Stimulated activated CD4-positive, alpha-beta T cell treated with anti-CD3 and anti-CD28 coated beads, TNF-alpha, amount 100 ng/mL, for 48 hours (primary cell): ENCODE results near the gene CHRNA1.
A peak's percentile ranks its signal among the peaks of the same experiment; 100 is the strongest.
"Not testable (repeated sequence)": the region's sequence is repeated elsewhere in the genome, so short reads cannot be mapped to it uniquely, and the experiment has no call there.

Experiments
- DNase-seq, 3 donors: peaks; one replicate each; pipeline ENCODE4 v3.0.0-alpha.2; 2020; ENCODE audit warnings: low read depth in 3 of 3

Gene CHRNA1

DNA sequence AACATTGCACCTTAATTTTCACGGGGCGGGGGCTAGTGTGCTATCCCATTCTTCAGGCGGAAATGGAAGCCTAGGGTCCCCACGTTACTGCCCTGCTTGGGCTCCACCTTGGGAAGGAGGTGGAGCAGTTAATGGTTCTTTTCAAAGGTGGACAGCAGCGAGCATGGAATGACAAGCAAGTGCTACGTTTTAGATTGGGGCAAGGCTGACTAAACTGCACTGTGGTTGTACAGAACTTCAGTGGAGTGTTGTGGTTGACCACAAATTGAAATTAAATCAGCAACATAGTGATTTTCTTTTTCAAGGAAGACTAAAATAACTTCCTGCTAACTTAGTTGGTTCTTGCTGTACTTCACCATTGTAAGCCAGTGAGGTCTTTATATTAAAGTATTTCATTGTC is 47.0 kb downstream of the CHRNA1 start:
- peak in 1 of 3 donors; percentile 20 for DNase-seq

DNA sequence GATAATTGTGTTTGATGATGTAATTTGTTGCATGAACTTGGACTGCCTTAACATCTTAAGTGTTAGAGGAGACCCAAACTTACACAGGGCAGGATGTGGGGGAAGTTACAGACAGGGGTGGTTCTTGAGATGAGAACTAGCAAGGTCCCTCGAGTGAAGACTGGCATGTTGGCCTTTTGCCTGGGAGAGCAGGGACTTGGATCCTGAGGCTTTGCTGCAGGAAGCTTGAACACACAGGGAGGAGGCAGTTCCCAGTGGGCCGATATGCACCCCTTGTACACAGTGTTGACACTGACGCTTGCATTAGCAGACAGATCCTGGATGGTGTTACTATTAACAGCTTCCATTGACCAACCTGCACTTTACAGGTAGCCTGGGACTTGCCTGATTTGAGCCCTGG is 47.5 kb downstream of the CHRNA1 start:
- no peak for DNase-seq

DNA sequence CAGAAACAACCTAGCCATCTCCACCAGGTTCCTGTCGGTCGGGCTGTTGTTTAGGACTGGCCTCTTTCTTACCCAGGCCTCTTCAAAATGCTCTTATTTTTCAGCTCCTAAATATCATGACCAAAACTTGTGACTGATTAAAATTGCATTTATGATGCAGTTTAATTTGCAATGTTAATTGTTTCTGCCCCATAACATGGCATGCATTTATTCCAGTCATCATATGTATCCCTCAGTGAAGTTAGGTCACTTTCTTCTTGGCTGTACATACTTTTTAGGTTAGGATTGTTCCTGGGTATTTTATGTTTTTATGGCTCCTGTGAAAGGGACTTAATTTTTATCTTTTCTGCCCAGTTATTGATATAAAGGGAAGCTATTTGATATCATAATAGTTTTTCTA is 50.6 kb downstream of the CHRNA1 start:
- no peak for DNase-seq

DNA sequence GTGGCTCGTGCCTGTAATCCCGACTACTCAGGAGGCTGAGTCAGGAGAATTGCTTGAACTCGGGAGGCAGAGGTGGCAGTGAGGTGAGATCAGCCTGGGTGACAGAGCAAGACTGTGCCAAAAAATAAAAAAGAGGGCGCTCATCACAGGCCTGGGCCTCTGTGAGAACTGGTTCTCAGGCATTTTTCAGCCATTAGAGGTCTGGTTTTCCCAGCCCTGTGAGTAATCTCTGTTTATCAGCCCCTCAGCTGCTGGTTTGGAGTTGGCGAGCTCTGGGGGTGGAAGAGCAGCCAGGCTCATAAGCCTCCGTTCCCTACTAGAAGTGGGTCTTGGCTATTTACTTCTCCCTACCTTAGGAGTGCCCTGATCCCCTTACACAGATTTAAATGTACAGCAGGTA is 53.1 kb downstream of the CHRNA1 start:
- DNase-seq, result no peak

DNA sequence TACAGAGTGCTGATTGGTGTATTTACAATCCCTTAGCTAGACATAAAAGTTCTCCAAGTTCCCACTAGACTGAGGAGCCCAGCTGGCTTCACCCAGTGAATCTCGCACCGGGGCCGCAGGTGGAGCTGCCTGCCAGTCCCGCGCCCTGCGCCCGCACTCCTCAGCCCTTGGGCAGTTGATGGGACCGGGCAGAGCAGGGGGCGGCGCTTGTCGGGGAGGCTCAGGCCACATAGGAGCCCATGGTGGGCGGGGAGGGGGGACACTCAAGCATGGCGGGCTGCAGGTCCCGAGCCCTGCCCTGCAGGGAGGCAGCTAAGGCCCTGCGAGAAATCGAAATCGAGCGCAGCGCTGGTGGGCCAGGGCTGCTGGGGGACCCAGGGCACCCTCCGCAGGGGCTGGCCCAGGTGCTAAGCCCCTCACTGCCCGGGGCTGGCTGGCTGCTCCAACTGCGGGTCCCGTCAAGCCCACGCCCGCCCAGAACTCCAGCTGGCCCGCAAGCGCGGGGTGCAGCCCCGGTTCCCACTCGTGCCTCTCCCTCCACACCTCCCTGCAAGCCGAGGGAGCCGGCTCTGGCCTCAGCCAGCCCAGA is 54.8 kb downstream of the CHRNA1 start:
- not testable (repeated sequence) for DNase-seq

DNA sequence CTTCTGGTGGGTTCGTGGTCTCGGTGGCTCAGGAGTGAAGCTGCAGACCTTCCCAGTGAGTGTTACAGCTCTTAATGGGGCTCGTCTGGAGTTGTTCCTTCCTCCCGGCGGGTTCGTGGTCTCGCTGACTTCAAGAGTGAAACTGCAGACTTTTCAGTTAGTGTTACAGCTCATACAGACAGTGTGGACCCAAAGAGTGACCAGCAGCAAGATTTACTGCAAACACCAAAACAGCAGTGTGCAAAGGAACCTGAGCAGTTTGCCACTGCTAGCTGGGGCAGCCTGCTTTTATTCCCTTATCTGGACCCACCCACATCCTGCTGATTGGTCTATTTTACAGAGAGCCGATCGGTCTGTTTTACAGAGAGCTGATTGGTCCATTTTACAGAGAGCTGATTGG is 55.6 kb downstream of the CHRNA1 start:
- DNase-seq, result no peak

DNA sequence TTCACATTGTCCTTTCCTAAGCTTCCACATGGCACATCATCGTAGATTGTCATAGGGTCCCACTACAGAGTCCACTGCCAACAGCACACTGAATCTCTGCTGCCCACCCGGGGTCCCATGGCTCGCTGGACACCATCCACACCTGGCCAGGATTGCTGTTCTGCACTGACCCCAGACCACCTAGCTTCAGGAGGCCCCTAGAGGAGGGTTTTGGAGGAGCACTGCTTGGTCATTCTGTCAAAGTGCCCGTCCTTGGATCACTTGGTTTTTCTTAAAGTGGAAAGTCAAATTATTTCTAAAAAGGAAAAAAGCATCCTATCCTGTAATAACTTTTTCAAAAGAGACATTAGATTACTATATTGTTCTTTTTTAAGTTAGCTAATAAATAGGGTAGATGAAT is 59.0 kb downstream of the CHRNA1 start:
- DNase-seq, result no peak

DNA sequence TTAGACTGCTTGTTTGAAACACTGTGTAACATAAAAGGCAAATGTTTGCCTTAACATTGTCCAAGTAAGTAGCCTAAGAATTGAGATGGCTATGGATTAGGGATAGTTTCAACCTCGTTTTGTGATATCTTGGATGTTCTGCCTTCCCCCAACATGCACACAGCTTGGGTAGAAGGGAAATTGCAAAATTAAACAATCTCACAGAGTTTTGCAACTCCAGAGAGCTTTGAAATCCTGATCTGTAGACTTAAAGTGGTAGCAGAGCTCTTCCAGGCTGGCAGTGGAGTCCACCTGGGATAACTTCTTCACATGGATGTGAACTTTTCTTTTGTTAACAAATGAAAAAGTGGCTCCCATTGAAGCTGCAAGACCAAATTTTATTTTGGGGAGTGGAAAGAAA is 59.6 kb downstream of the CHRNA1 start:
- no peak for DNase-seq

DNA sequence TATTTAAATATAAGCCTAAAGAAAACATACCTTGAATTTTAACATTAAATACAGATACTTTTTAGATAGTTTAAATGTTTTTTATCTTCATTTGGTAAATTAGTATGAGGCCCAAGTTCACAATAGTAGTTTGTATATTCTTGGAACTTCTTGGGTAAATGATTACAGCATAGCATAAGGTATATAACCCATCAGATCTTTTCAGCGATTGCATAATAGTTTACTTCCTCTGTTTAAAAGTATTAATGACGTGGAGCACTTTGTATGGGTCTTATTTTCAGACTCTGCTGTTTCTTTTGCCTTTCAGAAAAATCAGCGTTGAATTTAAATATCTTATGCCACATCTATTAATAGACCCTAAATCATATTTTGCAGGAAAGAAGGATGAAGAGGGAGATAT is 60.2 kb downstream of the CHRNA1 start:
- DNase-seq, result no peak

DNA sequence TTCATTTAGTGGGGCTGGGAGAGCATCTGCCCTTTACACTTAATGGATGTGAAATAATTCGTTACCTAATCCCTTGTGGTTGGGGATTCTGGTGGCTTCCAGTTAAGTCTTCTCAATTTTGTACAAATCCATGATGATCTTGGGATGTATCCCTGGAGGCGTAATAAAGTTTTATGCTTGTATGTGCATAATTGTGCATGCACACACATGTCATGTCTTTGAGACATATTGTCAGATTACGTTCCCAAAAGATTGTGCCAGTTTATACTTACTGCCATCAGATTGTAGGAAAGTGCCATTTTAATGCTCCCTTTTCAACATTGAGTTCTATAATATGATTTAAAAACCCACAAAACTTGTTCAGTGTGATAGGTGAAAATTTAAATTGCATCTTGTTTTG is 60.8 kb downstream of the CHRNA1 start:
- no peak for DNase-seq

DNA sequence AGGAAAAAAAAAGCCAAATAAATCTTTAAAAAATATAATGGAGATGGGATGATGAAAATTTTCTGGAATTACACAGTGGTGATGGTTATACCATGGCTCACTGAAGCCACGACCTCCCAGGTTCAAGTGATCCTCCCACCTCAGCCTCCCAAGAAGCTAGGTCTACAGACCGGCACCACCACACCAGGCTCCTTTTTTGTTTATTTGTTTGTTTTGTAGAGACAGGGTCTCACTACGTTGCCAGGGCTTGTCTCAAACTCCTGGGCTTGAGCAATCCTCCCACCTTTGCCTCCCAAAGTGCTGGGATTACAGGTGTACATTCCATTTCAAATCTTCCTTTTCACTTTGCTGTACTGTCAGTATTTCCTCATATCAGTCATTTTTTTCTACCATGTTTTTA is 61.7 kb downstream of the CHRNA1 start:
- DNase-seq, result no peak

DNA sequence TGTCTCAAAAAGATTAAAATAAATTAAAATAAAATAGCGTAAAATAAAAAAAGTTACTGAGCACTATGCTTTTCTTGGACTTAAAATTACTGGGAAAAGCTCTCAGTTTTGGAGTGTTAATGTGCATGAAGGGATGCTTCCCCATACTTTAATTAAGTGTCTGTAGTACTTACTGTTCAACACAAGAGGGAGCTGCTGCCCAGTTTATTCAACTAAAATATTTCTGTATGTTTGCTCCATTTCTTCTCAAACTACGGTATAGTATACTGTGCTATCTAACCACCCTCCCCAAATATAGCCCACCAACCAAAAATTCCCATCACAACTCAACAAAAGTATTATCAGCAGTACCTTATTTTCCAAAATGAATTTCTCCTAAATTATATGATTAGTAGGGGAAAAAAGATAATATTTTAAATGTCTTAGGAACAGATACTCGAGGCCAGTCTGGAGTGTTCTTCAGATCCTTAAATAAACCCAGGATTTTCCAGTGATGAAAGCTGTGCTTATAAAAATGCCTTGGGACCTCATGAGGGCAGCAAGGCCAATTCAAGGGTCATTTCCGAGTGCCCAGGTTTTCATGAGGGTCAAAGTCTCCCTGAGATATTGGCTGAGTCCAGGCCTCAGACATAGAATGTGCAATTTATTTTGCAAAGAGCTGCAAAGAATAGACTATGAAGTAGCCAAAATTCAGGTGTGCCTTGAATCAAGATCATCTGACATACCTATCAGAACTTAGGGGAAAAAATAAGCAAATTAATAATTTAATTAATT is 64.1 kb downstream of the CHRNA1 start:
- no peak for DNase-seq
